Fibroblast of skin of left quadriceps (primary cell): ENCODE data around the gene NPTX1.

ENCODE experiments used
- DNase-seq, 2 experiments: peaks; one replicate each; pipeline ENCODE4 v3.0.0-alpha.2; 2013; ENCODE audit warnings: low read depth in 2 of 2

Gene NPTX1

GRCh38 chr17:80480248-80480647 is 3.8 kb upstream of the NPTX1 start:
- no peak for DNase-seq

DNA sequence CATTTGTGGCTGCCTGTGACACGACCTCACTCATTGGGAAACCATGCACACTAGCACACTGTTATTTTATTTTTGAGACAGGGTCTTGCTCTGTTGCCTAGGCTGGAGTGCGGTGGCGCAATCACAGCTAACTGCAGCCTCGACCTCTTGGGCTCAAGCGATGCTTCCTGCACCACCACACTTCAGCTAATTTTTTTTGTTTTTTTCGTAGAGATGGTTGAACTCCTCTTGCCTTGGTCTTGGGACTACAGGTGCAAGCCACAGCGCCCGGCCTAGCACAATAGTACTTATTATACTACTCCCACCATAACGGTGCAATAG is 2.8 kb upstream of the NPTX1 start:
- no peak for DNase-seq

DNA sequence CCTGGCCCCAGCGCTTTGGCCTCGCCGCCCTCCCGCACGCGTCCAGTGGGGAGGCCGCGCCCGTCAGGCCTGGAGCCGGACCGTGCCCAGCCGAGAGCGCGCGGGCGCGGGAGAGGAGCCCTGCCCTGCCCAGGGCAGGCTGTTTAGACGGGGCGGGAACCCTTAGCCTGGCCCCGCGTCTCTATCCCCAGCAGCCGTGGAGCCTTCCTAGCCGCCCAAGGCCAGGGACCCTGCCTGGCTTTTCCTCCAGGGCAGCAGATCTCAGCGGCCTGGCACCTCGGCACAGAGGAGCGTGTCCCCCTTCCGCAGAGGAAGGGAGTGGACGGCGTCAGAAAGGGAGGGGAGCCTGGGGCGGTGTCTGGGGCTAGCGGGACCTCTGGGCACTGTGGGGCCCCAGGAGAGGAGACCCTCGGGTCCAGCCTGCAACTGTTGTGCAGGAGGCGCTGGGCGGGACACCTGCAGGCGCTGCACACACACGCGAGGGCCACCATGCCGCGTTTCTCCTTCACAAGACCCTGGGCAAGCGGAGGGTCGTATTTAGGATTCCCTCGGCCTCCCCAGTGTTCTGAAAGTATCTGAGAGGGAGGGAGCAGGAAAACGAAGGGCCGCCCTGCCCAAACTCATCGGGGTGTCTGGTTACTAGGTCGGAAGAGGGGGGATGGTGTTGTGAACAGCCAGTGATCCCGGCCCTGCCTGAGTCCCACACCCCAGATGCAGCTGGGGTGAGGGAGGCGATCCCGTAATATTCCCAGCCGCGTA is 2.3 kb upstream of the NPTX1 start:
- no peak for DNase-seq

DNA sequence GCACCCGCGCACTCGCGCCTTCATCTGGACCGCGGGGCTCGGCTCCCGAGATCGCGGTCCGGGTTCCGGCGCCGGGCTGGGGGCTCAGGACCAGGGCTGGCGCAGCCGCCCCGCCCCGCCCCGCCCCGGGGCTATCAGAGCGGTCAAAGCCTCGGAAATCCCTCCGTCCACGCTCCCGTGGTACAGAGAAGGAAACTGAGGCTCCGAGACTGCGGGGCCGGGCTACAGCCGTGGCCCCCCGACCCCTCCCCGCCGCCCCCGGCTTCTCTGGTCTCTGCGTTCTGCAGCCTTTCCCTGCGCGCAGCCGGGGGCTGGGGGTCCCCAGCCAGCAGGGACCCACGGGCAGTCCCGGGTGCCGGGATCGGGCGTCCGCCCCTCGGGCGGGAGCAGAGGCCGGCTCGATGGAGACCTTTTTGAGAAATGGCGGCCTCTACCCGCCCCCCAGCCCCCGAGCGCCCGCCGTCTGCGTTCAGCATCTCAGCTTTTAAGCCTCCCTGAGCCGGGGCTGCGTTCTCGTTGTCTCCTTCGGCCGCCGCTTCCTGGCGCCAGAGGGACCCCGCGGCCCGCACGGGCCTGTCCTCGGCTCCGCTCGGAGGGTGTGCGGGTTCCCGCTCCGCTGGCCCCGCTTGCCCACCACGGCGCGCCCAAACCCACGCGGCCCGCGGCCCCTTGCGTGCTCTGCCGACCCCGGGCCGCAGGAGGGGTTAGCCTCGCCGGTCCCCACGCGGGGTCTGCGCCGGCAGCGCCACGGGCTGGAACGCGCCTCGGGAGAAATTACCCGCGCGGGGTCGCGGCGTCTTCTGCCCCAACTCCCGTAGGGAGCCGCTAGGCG is 1.5 kb upstream of the NPTX1 start:
- no peak for DNase-seq

- no peak for DNase-seq
These were observed 655 bp upstream of the NPTX1 start for GRCh38 chr17:80476877-80477646.

- no peak for DNase-seq
These were observed 1.2 kb downstream of the NPTX1 start for GRCh38 chr17:80474961-80475909.

GRCh38 chr17:80474231-80474960 is 2.0 kb downstream of the NPTX1 start:
- no peak for DNase-seq

GRCh38 chr17:80473701-80474100 is 2.7 kb downstream of the NPTX1 start:
- no peak for DNase-seq

DNA sequence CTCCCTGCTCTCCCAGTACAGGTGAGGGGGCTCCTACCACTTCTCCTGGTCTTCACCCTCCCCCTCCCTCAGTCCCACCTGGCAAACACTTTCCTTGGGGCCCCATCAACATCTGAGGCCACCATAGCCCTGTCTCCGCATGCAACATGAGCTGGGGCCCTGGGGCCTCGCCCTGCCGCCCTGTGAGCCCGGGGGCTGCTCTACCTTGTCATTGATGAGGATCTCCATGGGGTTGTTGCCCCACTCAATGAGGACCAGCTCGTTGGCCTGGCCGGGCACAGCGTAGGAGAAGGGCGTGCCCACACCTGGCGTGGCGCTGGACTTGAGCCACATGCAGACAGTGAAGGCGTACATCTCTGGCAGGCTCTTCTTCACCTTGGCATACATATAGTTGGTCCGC is 3.4 kb downstream of the NPTX1 start:
- no peak for DNase-seq

GRCh38 chr17:80471922-80472321 is 4.5 kb downstream of the NPTX1 start:
- DNase-seq = no peak

GRCh38 chr17:80470603-80471002 is 5.8 kb downstream of the NPTX1 start:
- no peak for DNase-seq

- DNase-seq = no peak
These were observed 6.7 kb downstream of the NPTX1 start for GRCh38 chr17:80469667-80470066.

DNA sequence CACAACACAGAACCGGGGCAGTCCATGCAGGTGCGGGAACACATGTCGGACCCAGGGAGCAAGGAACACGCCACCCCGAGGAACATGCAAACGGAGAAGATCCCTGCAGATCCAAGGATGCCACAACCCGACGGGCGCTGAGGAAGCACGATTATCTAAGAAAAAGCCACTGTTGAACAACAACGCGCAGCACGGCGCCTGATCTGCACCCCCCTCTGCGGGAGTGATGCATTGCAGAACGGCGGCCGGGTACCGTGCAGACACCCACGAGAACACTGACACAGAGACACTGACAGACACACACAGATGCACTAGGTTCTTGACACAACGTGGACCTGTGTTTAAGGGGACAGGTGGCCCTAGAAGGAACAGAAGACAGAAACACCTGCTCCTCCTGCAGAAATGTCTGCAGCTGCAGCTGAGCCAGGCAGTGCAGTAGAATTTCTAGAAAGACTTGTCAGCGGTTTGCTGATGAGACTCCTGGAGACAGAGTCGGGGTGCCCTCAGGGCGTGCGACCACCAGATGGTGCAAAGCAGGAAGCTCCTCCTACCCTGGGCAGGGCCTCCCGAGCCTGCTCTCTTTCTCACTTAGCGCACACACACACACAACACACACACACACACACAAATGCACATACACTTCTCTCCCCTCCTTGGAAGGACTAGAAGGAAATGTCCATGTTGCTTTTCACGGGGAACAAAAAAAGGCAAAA is 7.5 kb downstream of the NPTX1 start:
- DNase-seq = no peak

GRCh38 chr17:80468242-80468641 is 8.2 kb downstream of the NPTX1 start:
- DNase-seq = no peak

DNA sequence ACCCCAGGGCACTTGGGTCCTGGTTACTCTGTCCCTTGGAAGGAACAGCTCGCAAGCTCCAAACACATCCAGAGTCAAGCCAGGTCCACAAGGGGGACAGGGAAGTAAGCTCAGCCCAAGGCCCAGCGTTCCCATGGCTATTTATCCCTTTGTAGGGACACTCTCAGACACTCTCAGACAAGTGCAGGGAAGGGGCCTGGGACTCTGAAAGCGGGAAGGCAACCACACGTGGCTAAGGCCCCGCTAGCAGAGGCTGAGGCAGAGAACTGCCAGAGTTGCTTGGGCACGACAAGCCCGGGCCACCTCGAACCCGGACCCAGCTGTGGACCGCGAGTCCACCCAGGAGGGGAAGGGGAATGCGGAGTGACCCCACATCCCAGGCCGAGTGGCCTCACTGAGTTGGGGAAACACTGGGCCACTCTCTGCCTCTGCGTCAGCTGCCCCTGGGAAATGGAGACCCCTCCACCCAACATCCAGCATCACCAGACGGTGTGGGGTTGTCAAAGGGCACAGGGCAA is 10.2 kb downstream of the NPTX1 start:
- DNase-seq = no peak

GRCh38 chr17:80465327-80465974 is 11.0 kb downstream of the NPTX1 start:
- no peak for DNase-seq

- no peak for DNase-seq
These were observed 11.9 kb downstream of the NPTX1 start for GRCh38 chr17:80464486-80464885.

GRCh38 chr17:80463784-80464400 is 12.5 kb downstream of the NPTX1 start:
- no peak for DNase-seq
